Heart left ventricle (tissue), 16 donors: ENCODE measurements around the gene CHRM2. TPM values are rescaled to one million over a fixed set of nuclear protein-coding genes. Genes with fewer than 3 reads are reported as not detected.

Experiments
- ATAC-seq, 4 donors: fragments of 200-7000 bp; cut with Tn5 transposase; one replicate each; pipeline ENCODE4 v1.9.1; 2020 to 2022; ENCODE audit warnings: moderate library complexity in 4 of 4, mild to moderate bottlenecking in 3 of 4, moderate number of reproducible peaks in 1 of 4
- DNase-seq, 5 donors: peaks; one replicate each; pipeline ENCODE4 v3.0.0-alpha.2; 2020
- H3K27ac ChIP-seq, 12 donors: fragments of 200-600 bp; sonication (generic) in 4 of 12; one replicate each; pipeline versions ENCODE4 v1.5.0 to v1.8.0; 2016 to 2022; ENCODE audit warnings: mild to moderate bottlenecking in 2 of 12
- H3K27me3 ChIP-seq, 9 donors: fragments of 200-600 bp; sonication (generic) in 2 of 9; one replicate each; pipeline versions ENCODE4 v1.5.1 to v1.8.0; 2016 to 2022; ENCODE audit warnings: mild to moderate bottlenecking in 3 of 9
- H3K36me3 ChIP-seq, 9 donors: fragments of 200-600 bp; sonication (generic) in 2 of 9; one replicate each; pipeline versions ENCODE4 v1.5.0 to v1.8.0; 2018 to 2022; ENCODE audit warnings: mild to moderate bottlenecking in 2 of 9
- H3K4me1 ChIP-seq, 12 donors: fragments of 200-600 bp; sonication (generic) in 4 of 12; one replicate each; pipeline versions ENCODE4 v1.5.0 to v1.8.0; 2016 to 2022; ENCODE audit warnings: mild to moderate bottlenecking in 3 of 12
- H3K4me3 ChIP-seq, 12 donors: fragments of 200-600 bp; sonication (generic) in 4 of 12; one replicate each; pipeline versions ENCODE4 v1.5.0 to v1.8.0; 2017 to 2022; ENCODE audit warnings: mild to moderate bottlenecking in 9 of 12, moderate library complexity in 4 of 12
- H3K9me3 ChIP-seq, 12 donors: fragments of 200-600 bp; sonication (generic) in 4 of 12; one replicate each; pipeline versions ENCODE4 v1.5.0 to v1.8.0; 2016 to 2022; ENCODE audit warnings: mild to moderate bottlenecking in 1 of 12
- CTCF ChIP-seq, 12 donors: fragments of 200-600 bp; sonication (generic) in 4 of 12; IDR thresholded peaks; one replicate each; pipeline versions ENCODE4 v1.5.0 to v1.8.0; 2018 to 2022; ENCODE audit warnings: antibody characterized with exemption in 12 of 12, mild to moderate bottlenecking in 5 of 12
- POLR2A ChIP-seq, 2 donors: fragments of 450-650 bp; IDR thresholded peaks; one replicate each; pipeline ENCODE4 v1.6.1; 2017; ENCODE audit warnings: antibody characterized with exemption in 2 of 2, mild to moderate bottlenecking in 2 of 2, moderate library complexity in 2 of 2
- WGBS, 4 donors: extraction: QIAGEN DNeasy Blood & Tissue Kit in 2 of 4; methylation state at CpG; one replicate each; pipeline versions ENCODE4 v1.1.5 to v1.1.7; 2013 to 2018; 5-methylcytosine and 5-hydroxymethylcytosine counted together
- intact Hi-C, 10 donors: fragments of 100-400 bp; cut with DNase I; formaldehyde crosslinking; loops; one replicate each; pipeline versions ENCODE4 v1.11.1 to v1.14.2; 2022
- polyA plus RNA-seq, 2 donors: library from polyadenylated mRNA; stranded (reverse); fragments of 200-250 nt; gene quantifications; one replicate each; pipeline ENCODE4 v1.2.3, GENCODE V29; 2013
- total RNA-seq, 9 donors: library from RNA; depleted of rRNA in 2 of 9; stranded (reverse); fragments of >200 nt in 2 of 9; fragmentation: NEBNext Ultra II Directional in 3 of 9; extraction: Animal tissue kit (Norgen Biotek cat#: 25700) in 3 of 9; gene quantifications; one replicate each; pipeline versions ENCODE4 v1.1.0 to v1.2.4, GENCODE V29; 2016 to 2023
- donor health status: ischemic (EF 13 %, LVEDD 7.1; RV severe dilation, severe dysfunction).
- donor health status: healthy with polysubstance abuse.
- donor health status: DM: no; HTN: yes; CAD: no.
- donor health status: DM: no; HTN: no; CAD: no.
- donor health status: ischemic (EF 25% LVEDD 6.9; RV normal size, moderate dysfunction).
- donor health status: ischemic (EF 25% LVEDD 5.7; RV mildly dilated, moderate dysfunction).
- donor health status: healthy.
- donor health status: DM: yes; HTN: yes; CAD: no.
- donor health status: ischemic (EF 35%, LVEDD 5.7; RV mildly dilated, moderate dysfunction).
- donor health status: nonischemic (EF 11% LVEDD 7.7; RV severe dilation, severe dysfunction).
- donor health status: DM: yes; HTN: yes; CAD: no.
- donor health status: PGD.
- donor health status: ischemic (EF 29% LVEDD 5.4; RV normal size, mild dysfunction).
- donor health status: nonischemic (EF 23%, LVEDD 6.1; RV moderate dilation, normal function).

CHRM2 gene
- total and polyA plus RNA-seq, 11 donors, result 22.2 to 124 (median 51.2) TPM

- DNase-seq, result no peak
- 23 to 65% (median 35%) methylated on average over 2 of the region's 2 CpGs for WGBS, 4 donors
- intact Hi-C loops, result no loop called here
- TF ChIP-seq POLR2A (IDR thresholded peaks at IDR 0.05), result no peak
- no peak for TF ChIP-seq CTCF (IDR thresholded peaks at IDR 0.05)
- no peaks in the 10 kb centered on the region for H3K27me3 ChIP-seq
- H3K4me1 ChIP-seq, result peaks cover 0 to 5% (median 0%) of the 10 kb centered on the region in 12 donors
- no peak for ATAC-seq
- peaks cover 0 to 16% (median 0%) of the 10 kb centered on the region in 12 donors for H3K9me3 ChIP-seq
- H3K27ac ChIP-seq, result no peak overlapping the region
- no peak overlapping the region for H3K4me3 ChIP-seq
- no peaks in the 10 kb centered on the region for H3K36me3 ChIP-seq
These were observed 108.2 kb downstream of the CHRM2 start for GRCh38 chr7:136976504-136977251.

GRCh38 chr7:136993377-136993776 is 124.9 kb downstream of the CHRM2 start:
- no peak for DNase-seq
- H3K4me1 ChIP-seq, result peaks cover 0 to 33% (median 6%) of the 10 kb centered on the region in 12 donors
- peaks cover 0 to 13% (median 0%) of the 10 kb centered on the region in 12 donors for H3K9me3 ChIP-seq
- intact Hi-C loops, result loop anchor here in 3 of 10 donors (5.0 to 10.0 kb wide), 2 partner anchors 41 to 119 kb away; no protein-coding TSS in a partner anchor
- H3K27me3 ChIP-seq, result no peaks in the 10 kb centered on the region
- H3K27ac ChIP-seq, result peak overlapping the region in 11 of 12 donors; percentile 3 to 74 (median 60)
- H3K36me3 ChIP-seq, result peaks cover 0 to 4% (median 0%) of the 10 kb centered on the region in 9 donors
- WGBS, 4 donors, result 19 to 30% (median 24%) methylated on average over 3 of the region's 3 CpGs
- ATAC-seq, result peak; percentile 62 to 83 (median 76)
- no peak for TF ChIP-seq CTCF (IDR thresholded peaks at IDR 0.05)
- no peak for TF ChIP-seq POLR2A (IDR thresholded peaks at IDR 0.05)
- H3K4me3 ChIP-seq, result no peak overlapping the region

- H3K4me3 ChIP-seq, result no peak overlapping the region
- no peaks in the 10 kb centered on the region for H3K9me3 ChIP-seq
- no peak for TF ChIP-seq CTCF (IDR thresholded peaks at IDR 0.05)
- TF ChIP-seq POLR2A (IDR thresholded peaks at IDR 0.05), result no peak
- intact Hi-C loops, result loop anchor here in 2 of 10 donors (10.0 kb wide), 1 partner anchor 123 kb away; no protein-coding TSS in a partner anchor
- H3K36me3 ChIP-seq, result no peaks in the 10 kb centered on the region
- peak; percentile 46 to 53 (median 50) for ATAC-seq
- no peaks in the 10 kb centered on the region for H3K27me3 ChIP-seq
- no peak for DNase-seq
- peak overlapping the region in 11 of 12 donors; percentile 5 to 69 (median 25) for H3K27ac ChIP-seq
- peaks cover 0 to 30% (median 6%) of the 10 kb centered on the region in 12 donors for H3K4me1 ChIP-seq
These were observed 129.3 kb downstream of the CHRM2 start for GRCh38 chr7:136997735-136998134.

GRCh38 chr7:136998495-136998894 is 130.0 kb downstream of the CHRM2 start:
- ATAC-seq, result no peak
- no peaks in the 10 kb centered on the region for H3K9me3 ChIP-seq
- no peaks in the 10 kb centered on the region for H3K27me3 ChIP-seq
- TF ChIP-seq POLR2A (IDR thresholded peaks at IDR 0.05) (no peak), CTCF (IDR thresholded peaks at IDR 0.05) (no peak)
- H3K4me1 ChIP-seq, result peaks cover 0 to 28% (median 6%) of the 10 kb centered on the region in 12 donors
- intact Hi-C loops, result loop anchor here in 2 of 10 donors (10.0 kb wide), 1 partner anchor 124 kb away; no protein-coding TSS in a partner anchor
- WGBS, 4 donors, result 51 to 65% (median 55%) methylated on average over 2 of the region's 2 CpGs
- no peaks in the 10 kb centered on the region for H3K36me3 ChIP-seq
- no peak for DNase-seq
- H3K27ac ChIP-seq, result peak overlapping the region in 7 of 12 donors; percentile 6 to 69 (median 62)
- no peak overlapping the region for H3K4me3 ChIP-seq
